ENCODE data around the gene LAMB1. TPM values are rescaled to one million over a fixed set of nuclear protein-coding genes. Genes with fewer than 3 reads are reported as not detected.
A peak's percentile ranks its signal among the peaks of the same experiment; 100 is the strongest.

The LAMB1 gene
- total RNA-seq, 1 donor from 2014 or later = 245 TPM

DNA sequence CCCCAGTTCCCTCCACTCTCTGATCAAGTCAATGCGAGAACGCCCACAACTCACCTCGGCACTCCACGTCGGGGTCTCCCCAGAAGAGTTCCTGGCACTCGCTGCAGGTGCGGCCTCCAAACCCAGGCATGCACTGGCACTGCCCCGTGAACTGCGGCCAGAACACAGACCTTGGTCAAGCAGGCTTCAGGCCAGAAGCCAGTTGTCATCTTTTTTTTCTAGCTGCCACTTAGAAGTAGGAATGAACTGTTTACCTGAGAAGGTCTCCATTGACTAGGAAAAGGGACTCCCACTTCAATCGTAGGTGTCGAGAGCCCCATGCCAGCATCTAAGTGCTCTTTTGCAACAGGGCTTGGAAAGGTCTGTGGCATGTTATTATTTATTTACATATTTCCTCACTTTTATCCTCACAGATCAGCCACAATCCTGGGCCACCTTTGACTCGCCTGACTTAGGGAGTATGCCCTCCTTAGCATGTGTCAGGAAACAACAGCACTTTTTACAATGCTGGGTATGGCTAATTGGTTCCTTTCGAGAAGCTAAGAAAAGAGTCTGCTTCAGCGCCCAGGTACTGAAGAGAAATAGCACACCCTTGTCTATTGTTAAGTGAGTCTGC is 51.7 kb downstream of the LAMB1 start:
- Histone ChIP-seq H3K4me3 (ENCODE audit: low read depth, low read length) (no peak overlapping the region), H3K36me3 (ENCODE audit: control insufficient read depth, insufficient read depth, low read length) (peaks cover 12% of the 10 kb centered on the region), H3K27me3 (ENCODE audit: control insufficient read depth, insufficient read depth, low read length) (no peaks in the 10 kb centered on the region)
- TF ChIP-seq, protein P1, sequence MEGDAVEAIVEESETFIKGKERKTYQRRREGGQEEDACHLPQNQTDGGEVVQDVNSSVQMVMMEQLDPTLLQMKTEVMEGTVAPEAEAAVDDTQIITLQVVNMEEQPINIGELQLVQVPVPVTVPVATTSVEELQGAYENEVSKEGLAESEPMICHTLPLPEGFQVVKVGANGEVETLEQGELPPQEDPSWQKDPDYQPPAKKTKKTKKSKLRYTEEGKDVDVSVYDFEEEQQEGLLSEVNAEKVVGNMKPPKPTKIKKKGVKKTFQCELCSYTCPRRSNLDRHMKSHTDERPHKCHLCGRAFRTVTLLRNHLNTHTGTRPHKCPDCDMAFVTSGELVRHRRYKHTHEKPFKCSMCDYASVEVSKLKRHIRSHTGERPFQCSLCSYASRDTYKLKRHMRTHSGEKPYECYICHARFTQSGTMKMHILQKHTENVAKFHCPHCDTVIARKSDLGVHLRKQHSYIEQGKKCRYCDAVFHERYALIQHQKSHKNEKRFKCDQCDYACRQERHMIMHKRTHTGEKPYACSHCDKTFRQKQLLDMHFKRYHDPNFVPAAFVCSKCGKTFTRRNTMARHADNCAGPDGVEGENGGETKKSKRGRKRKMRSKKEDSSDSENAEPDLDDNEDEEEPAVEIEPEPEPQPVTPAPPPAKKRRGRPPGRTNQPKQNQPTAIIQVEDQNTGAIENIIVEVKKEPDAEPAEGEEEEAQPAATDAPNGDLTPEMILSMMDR (IDR thresholded peaks at IDR 0.05; ENCODE audit: insufficient read depth, low read length, poor library complexity, severe bottlenecking) = no peak
- no peak for DNase-seq (ENCODE audit: low read depth)

GRCh38 chr7:107949443-107949935 is 53.5 kb downstream of the LAMB1 start:
- Histone ChIP-seq H3K4me3 (ENCODE audit: low read depth, low read length) (no peak overlapping the region), H3K36me3 (ENCODE audit: control insufficient read depth, insufficient read depth, low read length) (peaks cover 12% of the 10 kb centered on the region), H3K27me3 (ENCODE audit: control insufficient read depth, insufficient read depth, low read length) (no peaks in the 10 kb centered on the region)
- TF ChIP-seq, protein P1 (IDR thresholded peaks at IDR 0.05; ENCODE audit: insufficient read depth, low read length, poor library complexity, severe bottlenecking) = no peak
- DNase-seq (ENCODE audit: low read depth) = no peak

GRCh38 chr7:107948645-107949442 is 54.1 kb downstream of the LAMB1 start:
- H3K27me3 ChIP-seq (ENCODE audit: control insufficient read depth, insufficient read depth, low read length) = no peaks in the 10 kb centered on the region
- peak; percentile 56 for DNase-seq (ENCODE audit: low read depth)
- no peak overlapping the region for H3K4me3 ChIP-seq (ENCODE audit: low read depth, low read length)
- TF ChIP-seq, protein P1 (IDR thresholded peaks at IDR 0.05; ENCODE audit: insufficient read depth, low read length, poor library complexity, severe bottlenecking) = no peak
- H3K36me3 ChIP-seq (ENCODE audit: control insufficient read depth, insufficient read depth, low read length) = peaks cover 10% of the 10 kb centered on the region

DNA sequence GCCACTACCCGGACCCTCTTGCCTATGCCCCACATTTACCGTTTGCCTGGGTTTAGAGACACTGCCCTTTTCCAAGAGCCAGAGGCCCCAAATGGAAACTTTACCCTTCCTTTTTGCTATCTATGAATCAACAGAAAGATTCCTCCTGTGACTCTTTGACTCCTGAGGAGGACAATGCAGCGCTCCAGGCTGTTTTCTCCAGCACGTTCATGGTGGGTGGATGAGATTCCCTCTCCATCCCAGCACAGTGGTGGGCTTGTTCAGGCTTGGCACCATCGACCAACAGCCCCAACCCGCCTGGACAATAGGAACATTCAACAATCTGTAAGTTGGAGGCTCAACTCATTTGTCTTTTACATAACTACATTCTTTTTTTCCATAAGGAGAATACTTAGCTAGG is 56.1 kb downstream of the LAMB1 start:
- TF ChIP-seq, protein P1 (IDR thresholded peaks at IDR 0.05; ENCODE audit: insufficient read depth, low read length, poor library complexity, severe bottlenecking) = no peak
- Histone ChIP-seq H3K36me3 (ENCODE audit: control insufficient read depth, insufficient read depth, low read length) (peaks cover 5% of the 10 kb centered on the region), H3K4me3 (ENCODE audit: low read depth, low read length) (no peak overlapping the region), H3K27me3 (ENCODE audit: control insufficient read depth, insufficient read depth, low read length) (no peaks in the 10 kb centered on the region)
- no peak for DNase-seq (ENCODE audit: low read depth)

DNA sequence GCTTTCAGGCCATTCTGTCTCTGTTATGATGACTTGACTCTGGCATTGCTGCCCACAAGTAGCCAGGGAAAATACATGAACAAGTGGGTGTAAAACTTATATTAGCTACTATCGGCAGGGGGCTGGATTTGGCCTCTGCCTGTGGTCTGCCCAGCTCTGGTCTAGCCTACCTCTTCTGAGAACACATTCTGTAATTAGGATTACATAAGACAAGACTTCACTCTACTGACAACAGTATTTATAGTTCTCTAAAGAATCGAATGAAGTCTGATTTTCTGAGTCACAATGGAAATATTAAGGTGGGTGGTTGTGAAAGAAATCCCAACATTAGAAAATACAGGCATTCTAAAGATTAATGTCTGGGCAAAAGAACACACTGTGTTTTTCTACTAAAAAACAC is 56.5 kb downstream of the LAMB1 start:
- peaks cover 3% of the 10 kb centered on the region for H3K36me3 ChIP-seq (ENCODE audit: control insufficient read depth, insufficient read depth, low read length)
- TF ChIP-seq, protein P1 (IDR thresholded peaks at IDR 0.05; ENCODE audit: insufficient read depth, low read length, poor library complexity, severe bottlenecking) = no peak
- H3K27me3 ChIP-seq (ENCODE audit: control insufficient read depth, insufficient read depth, low read length) = no peaks in the 10 kb centered on the region
- H3K4me3 ChIP-seq (ENCODE audit: low read depth, low read length) = no peak overlapping the region
- no peak for DNase-seq (ENCODE audit: low read depth)
